ENCODE data around the gene LYZL2.
"Not testable (repeated sequence)": the region's sequence is repeated elsewhere in the genome, so short reads cannot be mapped to it uniquely, and the experiment has no call there.

LYZL2 gene

GRCh38 chr10:30674796-30675195, 45.2 kb upstream of the LYZL2 start:
- no peaks in the 10 kb centered on the region for H3K4me1 ChIP-seq (ENCODE audit: control insufficient read depth in 1 of 2, insufficient read depth in 2 of 2, low read length in 2 of 2)
- no peak overlapping the region for H4K8ac ChIP-seq (ENCODE audit: low read depth, low read length)
- no peak overlapping the region for H2AK5ac ChIP-seq (ENCODE audit: low read length)
- DNase-seq: no peak
- H2BK12ac ChIP-seq (ENCODE audit: low read length): no peak overlapping the region
- H3K36me3 ChIP-seq (ENCODE audit: control insufficient read depth in 1 of 2, insufficient read depth in 2 of 2, low read length in 2 of 2): no peaks in the 10 kb centered on the region
- H3K14ac ChIP-seq (ENCODE audit: low read length): no peak overlapping the region
- no peaks in the 10 kb centered on the region for H3K27me3 ChIP-seq (ENCODE audit: insufficient read depth, low read length)
- H3K23ac ChIP-seq (ENCODE audit: low read length): no peak overlapping the region
- H2AFZ ChIP-seq (ENCODE audit: insufficient read depth, low read length, poor library complexity): no peak overlapping the region
- no peak overlapping the region for H3K4ac ChIP-seq (ENCODE audit: low read depth, low read length)
- H3K79me2 ChIP-seq (ENCODE audit: control insufficient read depth, insufficient read depth, low read length, poor library complexity): no peaks in the 10 kb centered on the region
- no peak overlapping the region for H3K4me2 ChIP-seq (ENCODE audit: low read length)
- no peak overlapping the region for H3K9ac ChIP-seq (ENCODE audit: low read length)
- no peaks in the 10 kb centered on the region for H3K79me1 ChIP-seq (ENCODE audit: low read length)
- H3K18ac ChIP-seq (ENCODE audit: low read length): no peak overlapping the region
- H2BK120ac ChIP-seq (ENCODE audit: insufficient read depth, low read length, poor library complexity): no peak overlapping the region
- no peak overlapping the region for H4K91ac ChIP-seq (ENCODE audit: low read depth, low read length)
- H4K12ac ChIP-seq (ENCODE audit: low read depth, low read length): no peak overlapping the region
- H3K9me3 ChIP-seq (ENCODE audit: insufficient read depth, low read depth, low read length): no peaks in the 10 kb centered on the region
- no CpG with 5 or more reads among the region's 6 CpGs for WGBS (ENCODE audit: extremely low coverage, insufficient coverage, insufficient read length)
- H3K4me3 ChIP-seq (ENCODE audit: low read depth, low read length): no peak overlapping the region
- H3K27ac ChIP-seq (ENCODE audit: low read depth, low read length): no peak overlapping the region
- H2BK5ac ChIP-seq (ENCODE audit: low read depth, low read length, poor library complexity): no peak overlapping the region

GRCh38 chr10:30673262-30673661, 43.7 kb upstream of the LYZL2 start:
- not testable (repeated sequence) for H3K79me1 ChIP-seq (ENCODE audit: low read length); H3K4ac ChIP-seq (ENCODE audit: low read depth, low read length); H3K4me3 ChIP-seq (ENCODE audit: low read depth, low read length); H3K18ac ChIP-seq (ENCODE audit: low read length); H3K23ac ChIP-seq (ENCODE audit: low read length); H2AK5ac ChIP-seq (ENCODE audit: low read length); H3K14ac ChIP-seq (ENCODE audit: low read length); H3K9ac ChIP-seq (ENCODE audit: low read length); H3K36me3 ChIP-seq (ENCODE audit: control insufficient read depth in 1 of 2, insufficient read depth in 2 of 2, low read length in 2 of 2); H3K79me2 ChIP-seq (ENCODE audit: control insufficient read depth, insufficient read depth, low read length, poor library complexity); H4K8ac ChIP-seq (ENCODE audit: low read depth, low read length); H3K4me2 ChIP-seq (ENCODE audit: low read length); H4K12ac ChIP-seq (ENCODE audit: low read depth, low read length); H2AFZ ChIP-seq (ENCODE audit: insufficient read depth, low read length, poor library complexity); H4K91ac ChIP-seq (ENCODE audit: low read depth, low read length); H3K4me1 ChIP-seq (ENCODE audit: control insufficient read depth in 1 of 2, insufficient read depth in 2 of 2, low read length in 2 of 2); DNase-seq; H2BK5ac ChIP-seq (ENCODE audit: low read depth, low read length, poor library complexity); H3K9me3 ChIP-seq (ENCODE audit: insufficient read depth, low read depth, low read length); H2BK120ac ChIP-seq (ENCODE audit: insufficient read depth, low read length, poor library complexity); H3K27ac ChIP-seq (ENCODE audit: low read depth, low read length); H2BK12ac ChIP-seq (ENCODE audit: low read length); H3K27me3 ChIP-seq (ENCODE audit: insufficient read depth, low read length)
- WGBS (ENCODE audit: extremely low coverage, insufficient coverage, insufficient read length): no CpG with 5 or more reads among the region's 13 CpGs

- WGBS (ENCODE audit: extremely low coverage, insufficient coverage, insufficient read length): no CpG with 5 or more reads among the region's 4 CpGs
- not testable (repeated sequence) for H3K9me3 ChIP-seq (ENCODE audit: insufficient read depth, low read depth, low read length); H2BK5ac ChIP-seq (ENCODE audit: low read depth, low read length, poor library complexity); H3K23ac ChIP-seq (ENCODE audit: low read length); H3K79me2 ChIP-seq (ENCODE audit: control insufficient read depth, insufficient read depth, low read length, poor library complexity); H3K14ac ChIP-seq (ENCODE audit: low read length); H2AK5ac ChIP-seq (ENCODE audit: low read length); H3K27me3 ChIP-seq (ENCODE audit: insufficient read depth, low read length); H3K27ac ChIP-seq (ENCODE audit: low read depth, low read length); H3K4me3 ChIP-seq (ENCODE audit: low read depth, low read length); H3K36me3 ChIP-seq (ENCODE audit: control insufficient read depth in 1 of 2, insufficient read depth in 2 of 2, low read length in 2 of 2); H3K79me1 ChIP-seq (ENCODE audit: low read length); H2BK12ac ChIP-seq (ENCODE audit: low read length); H3K4me2 ChIP-seq (ENCODE audit: low read length); H3K4ac ChIP-seq (ENCODE audit: low read depth, low read length); H4K8ac ChIP-seq (ENCODE audit: low read depth, low read length); H2AFZ ChIP-seq (ENCODE audit: insufficient read depth, low read length, poor library complexity); H4K91ac ChIP-seq (ENCODE audit: low read depth, low read length); H3K18ac ChIP-seq (ENCODE audit: low read length); H2BK120ac ChIP-seq (ENCODE audit: insufficient read depth, low read length, poor library complexity); DNase-seq; H3K4me1 ChIP-seq (ENCODE audit: control insufficient read depth in 1 of 2, insufficient read depth in 2 of 2, low read length in 2 of 2); H4K12ac ChIP-seq (ENCODE audit: low read depth, low read length); H3K9ac ChIP-seq (ENCODE audit: low read length)
These were observed 42.8 kb upstream of the LYZL2 start for GRCh38 chr10:30672338-30672737.

GRCh38 chr10:30671026-30671616, 41.6 kb upstream of the LYZL2 start:
- peak; percentile 73 to 94 for DNase-seq
- Histone ChIP-seq H3K23ac (ENCODE audit: low read length) (no peak overlapping the region), H3K36me3 (ENCODE audit: control insufficient read depth in 1 of 2, insufficient read depth in 2 of 2, low read length in 2 of 2) (no peaks in the 10 kb centered on the region), H4K8ac (ENCODE audit: low read depth, low read length) (no peak overlapping the region), H2BK120ac (ENCODE audit: insufficient read depth, low read length, poor library complexity) (no peak overlapping the region), H3K27ac (ENCODE audit: low read depth, low read length) (no peak overlapping the region), H3K14ac (ENCODE audit: low read length) (no peak overlapping the region), H3K9ac (ENCODE audit: low read length) (no peak overlapping the region), H3K4ac (ENCODE audit: low read depth, low read length) (no peak overlapping the region), H2AFZ (ENCODE audit: insufficient read depth, low read length, poor library complexity) (no peak overlapping the region), H3K79me2 (ENCODE audit: control insufficient read depth, insufficient read depth, low read length, poor library complexity) (no peaks in the 10 kb centered on the region), H3K27me3 (ENCODE audit: insufficient read depth, low read length) (no peaks in the 10 kb centered on the region), H3K4me1 (ENCODE audit: control insufficient read depth in 1 of 2, insufficient read depth in 2 of 2, low read length in 2 of 2) (no peaks in the 10 kb centered on the region), H3K9me3 (ENCODE audit: insufficient read depth, low read depth, low read length) (no peaks in the 10 kb centered on the region), H2BK5ac (ENCODE audit: low read depth, low read length, poor library complexity) (no peak overlapping the region), H3K79me1 (ENCODE audit: low read length) (no peaks in the 10 kb centered on the region), H3K18ac (ENCODE audit: low read length) (no peak overlapping the region), H4K91ac (ENCODE audit: low read depth, low read length) (no peak overlapping the region), H4K12ac (ENCODE audit: low read depth, low read length) (no peak overlapping the region), H2BK12ac (ENCODE audit: low read length) (no peak overlapping the region), H3K4me2 (ENCODE audit: low read length) (no peak overlapping the region), H3K4me3 (ENCODE audit: low read depth, low read length) (no peak overlapping the region), H2AK5ac (ENCODE audit: low read length) (no peak overlapping the region)
- no CpG with 5 or more reads among the region's 11 CpGs for WGBS (ENCODE audit: extremely low coverage, insufficient coverage, insufficient read length)
